ENCODE results near the gene ZNF480.
"Not testable (repeated sequence)": the region's sequence is repeated elsewhere in the genome, so short reads cannot be mapped to it uniquely, and the experiment has no call there.

ZNF480 gene

DNA sequence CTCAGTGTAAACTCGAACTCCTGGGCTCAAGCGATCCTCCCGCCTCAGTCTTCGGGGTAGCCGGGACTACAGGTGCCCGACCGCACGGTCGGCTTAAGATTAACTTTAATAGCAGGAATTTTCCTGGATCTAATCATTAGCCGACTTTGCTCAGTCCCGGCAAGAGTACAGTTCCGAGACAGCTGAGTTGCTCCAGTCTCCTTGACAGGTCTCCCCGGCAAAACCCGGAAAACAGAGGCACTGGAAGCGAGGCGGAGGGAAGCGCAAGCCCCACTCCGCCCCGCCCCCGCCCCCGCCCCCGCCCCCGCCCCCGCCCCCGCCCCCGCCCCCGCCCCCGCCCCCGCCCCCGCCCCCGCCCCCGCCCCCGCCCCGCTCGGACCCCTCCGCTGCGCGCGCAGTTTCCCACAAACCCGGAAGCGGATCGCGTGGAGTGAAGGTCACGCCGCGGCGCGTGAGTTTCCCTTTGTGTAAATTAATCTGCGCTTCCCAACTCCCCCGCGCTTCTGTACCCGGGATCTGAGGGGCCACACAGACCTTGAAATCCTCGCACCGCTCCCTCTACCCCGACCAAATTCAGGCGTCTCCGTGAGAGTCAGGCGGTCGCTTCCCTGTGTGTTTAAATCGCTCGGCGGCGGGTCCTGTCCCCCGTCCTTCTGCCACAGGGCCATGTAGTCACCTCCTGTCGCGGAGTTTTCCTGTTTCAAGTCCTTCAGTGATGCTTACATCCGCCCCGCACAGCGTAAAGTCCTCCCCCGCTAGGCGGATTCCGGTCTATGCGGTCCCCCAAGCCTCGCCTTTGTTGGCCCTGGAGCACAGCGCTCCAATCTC lies at the start of gene ZNF480:
Gene ZNF480 (plus strand): TSS at position 397 of the 828 bp plus-strand sequence. CDS start 3,244 bp downstream, outside the sequence.
- DNase-seq (ENCODE audit: low read depth in 4 of 4, low spot score in 1 of 4), result peak; percentile 42 to 71 (median 46)

DNA sequence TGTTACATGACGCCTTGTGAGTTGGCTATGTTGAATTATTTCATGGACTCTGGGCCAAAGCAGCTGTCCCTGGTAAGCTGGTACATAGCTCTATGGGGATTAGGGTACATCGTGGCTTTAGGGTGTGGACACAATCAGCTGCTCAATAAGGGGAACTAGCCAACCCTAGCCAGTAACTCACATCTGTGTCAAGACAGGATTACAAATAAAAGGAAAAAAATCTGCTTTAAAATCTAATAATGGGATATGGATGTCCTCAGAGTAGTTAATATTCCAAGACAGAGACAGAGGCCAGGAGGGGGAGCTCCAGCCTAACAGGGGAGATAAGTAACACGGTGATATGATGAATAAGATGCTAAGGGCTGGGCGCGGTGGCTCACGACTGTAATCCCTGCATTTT lies 48.7 kb upstream of the ZNF480 start:
- DNase-seq (ENCODE audit: low read depth in 4 of 4, low spot score in 1 of 4), result peak; percentile 24 to 41 (median 37)

DNA sequence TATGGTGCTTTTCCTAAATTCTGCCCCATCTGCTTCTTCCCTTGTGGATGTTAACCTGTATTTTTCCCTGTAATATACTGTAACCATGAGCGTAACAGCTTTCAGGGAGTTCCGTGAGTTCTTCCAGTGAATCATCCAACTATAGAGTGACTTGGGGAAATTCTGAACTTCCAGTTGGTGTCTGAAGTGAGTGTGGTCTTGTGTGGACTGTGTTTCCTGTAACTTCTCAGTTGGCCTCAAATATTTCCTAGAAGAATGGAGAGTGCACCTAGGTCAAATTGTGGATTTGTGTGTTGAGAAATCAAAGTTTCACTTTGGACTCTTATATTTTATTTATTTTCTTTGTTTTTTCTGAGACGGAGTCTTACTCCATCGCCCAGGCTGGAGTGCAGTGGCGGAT lies 38.5 kb upstream of the ZNF480 start:
- no peak for DNase-seq (ENCODE audit: low read depth in 4 of 4, low spot score in 1 of 4)

DNA sequence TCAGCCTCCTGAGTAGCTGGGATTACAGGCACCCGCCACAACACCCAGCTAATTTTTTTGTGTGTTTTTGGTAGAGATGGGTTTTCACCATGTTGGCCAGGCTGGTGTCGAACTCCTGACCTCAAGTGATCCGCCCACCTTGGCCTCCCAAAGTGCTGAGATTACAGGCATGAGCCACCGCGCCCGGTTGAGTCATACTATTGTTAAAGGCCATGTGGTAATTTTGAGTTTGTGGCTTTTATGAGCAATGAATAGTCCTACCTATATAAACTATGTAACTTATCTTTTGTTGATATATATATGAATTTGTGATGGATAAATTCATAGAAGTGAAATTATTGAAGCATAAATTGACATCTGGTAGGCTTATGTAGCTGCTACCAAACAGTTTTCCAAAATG lies 31.4 kb upstream of the ZNF480 start:
- DNase-seq (ENCODE audit: low read depth in 4 of 4, low spot score in 1 of 4), result not testable (repeated sequence)

DNA sequence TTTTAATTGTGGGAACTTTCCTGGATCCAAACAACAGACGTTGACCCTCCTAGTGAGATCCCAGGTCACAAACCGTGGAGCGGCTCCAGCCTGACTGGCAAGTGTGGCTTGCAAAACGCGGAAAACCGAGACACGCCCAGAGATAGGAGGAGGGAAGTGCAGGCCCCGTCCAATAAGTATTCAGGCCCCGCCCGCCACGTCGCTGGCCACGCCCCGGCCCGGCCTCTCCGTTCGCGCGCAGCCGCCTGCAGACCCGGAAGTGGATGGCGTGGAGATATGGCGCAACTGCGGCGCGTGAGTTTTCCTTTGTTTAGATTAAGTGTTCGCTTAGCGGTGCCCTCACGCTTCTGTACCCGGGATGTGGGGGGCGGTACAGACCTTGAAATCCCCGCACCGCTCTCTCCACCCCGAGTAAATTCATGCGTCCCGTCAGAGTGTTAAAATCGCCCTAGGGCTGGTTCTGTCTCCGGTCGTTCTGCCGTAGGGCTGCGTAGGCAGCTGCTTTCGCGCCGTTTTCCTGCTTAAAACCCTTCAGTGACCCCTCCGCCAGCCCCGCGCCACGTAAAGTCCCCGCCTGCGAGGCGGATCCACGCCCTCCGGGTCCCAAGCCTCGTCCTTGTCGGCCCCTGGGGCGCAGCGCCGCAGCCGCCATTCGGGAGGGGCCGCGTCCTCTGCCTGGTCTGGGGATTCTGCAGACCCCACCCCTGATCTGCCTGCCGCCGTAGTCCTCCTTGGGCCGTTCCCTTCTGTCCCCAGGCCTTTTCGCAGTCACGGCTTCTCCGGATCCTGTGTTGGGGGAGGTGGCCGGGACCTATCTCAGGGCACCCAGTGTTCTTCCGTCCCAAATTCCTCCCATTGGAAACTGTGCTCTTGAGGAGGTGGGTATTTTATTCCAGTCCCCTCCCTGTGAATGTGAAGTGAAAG lies 27.4 kb upstream of the ZNF480 start, which contains the start of gene ZNF766:
Gene ZNF766 (plus strand): TSS at position 250 of the 924 bp plus-strand sequence. CDS start 27 bp downstream, at position 277.
- peak; percentile 95 to 98 (median 96) for DNase-seq (ENCODE audit: low read depth in 4 of 4, low spot score in 1 of 4)

DNA sequence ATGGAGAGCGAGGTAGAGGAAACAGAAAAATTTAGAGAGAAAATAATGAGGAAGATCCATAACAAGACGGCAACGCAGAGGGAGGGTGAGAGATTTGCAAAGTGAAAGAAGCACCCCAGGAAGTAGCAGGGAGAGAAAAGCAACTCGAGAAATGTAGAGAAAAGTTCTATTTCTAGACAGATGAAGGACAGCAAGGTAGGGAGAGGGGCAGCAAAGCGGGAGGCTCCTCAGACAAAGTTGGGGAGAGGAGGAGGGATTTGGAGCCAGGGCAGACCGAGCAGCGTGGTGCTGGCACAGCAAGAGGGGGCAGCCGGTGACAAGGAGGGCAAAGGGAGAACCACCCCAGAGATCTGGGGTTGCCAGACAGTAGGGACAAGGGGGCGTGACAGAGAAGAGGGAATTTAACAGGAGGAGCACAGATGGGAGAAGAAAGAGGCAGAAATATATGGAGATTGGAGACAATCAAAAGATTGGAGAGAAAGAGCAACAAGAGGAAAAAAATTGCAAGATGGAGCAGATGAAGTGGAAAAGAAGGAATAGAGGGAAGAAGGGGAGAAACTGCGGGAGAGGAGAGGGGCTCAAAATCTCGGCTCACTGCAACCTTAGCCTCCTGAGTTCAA lies 26.6 kb upstream of the ZNF480 start:
- no peak for DNase-seq (ENCODE audit: low read depth in 4 of 4, low spot score in 1 of 4)

DNA sequence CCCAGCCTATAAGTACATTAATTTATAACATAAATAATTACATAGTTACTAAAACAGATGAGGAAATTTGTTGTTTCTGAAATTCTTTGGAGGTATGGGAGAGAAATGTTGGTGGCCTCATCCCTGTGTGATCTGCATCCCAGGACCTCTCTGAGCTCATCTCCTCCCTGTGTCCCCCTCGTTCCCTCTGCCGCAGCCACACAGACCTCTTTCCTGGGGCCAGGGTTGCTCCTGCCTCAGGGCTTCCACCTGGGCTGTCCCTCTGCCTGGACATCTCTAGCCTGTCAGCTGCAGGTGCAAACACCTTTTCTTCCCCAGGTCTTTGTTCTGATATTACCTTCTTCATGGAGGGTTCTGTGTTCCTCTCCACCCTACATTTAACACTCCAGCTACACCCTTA lies 23.7 kb upstream of the ZNF480 start:
- no peak for DNase-seq (ENCODE audit: low read depth in 4 of 4, low spot score in 1 of 4)

DNA sequence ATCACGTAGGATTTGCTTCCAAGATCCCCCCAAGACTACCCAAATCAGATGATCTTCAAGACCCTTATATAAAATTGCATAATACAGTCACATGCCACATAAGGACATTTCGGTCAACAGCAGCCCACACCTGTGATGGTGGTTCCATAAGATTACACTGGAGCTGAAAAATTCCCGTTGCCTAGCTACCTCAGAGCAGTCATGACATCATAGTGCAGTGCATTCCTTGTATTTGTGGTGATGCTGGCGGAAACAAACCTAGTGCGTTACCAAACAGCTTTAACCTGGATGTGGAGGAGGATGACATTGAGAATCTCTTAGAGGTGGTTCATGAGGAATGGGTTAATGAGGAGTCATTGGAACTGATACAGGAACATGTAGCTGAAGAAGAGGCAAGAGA lies 22.8 kb upstream of the ZNF480 start:
- no peak for DNase-seq (ENCODE audit: low read depth in 4 of 4, low spot score in 1 of 4)

DNA sequence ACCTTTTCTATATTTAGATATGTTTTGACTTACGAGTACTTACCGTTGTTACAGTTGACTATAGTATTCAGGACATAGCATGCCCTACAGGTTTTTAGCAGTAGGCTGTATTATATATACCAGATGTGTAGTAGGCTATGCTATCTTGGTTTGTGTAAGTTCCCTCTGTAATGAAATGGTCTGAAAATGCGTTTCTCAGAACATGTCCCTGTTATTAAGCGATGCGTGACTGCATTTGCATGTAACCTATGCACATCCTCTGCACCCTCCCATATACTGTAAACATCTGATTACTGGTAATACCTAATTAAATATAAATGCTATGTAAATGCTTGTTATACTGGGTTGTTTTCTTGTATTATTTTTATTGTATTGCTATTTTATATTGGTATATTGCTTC lies 21.0 kb upstream of the ZNF480 start:
- no peak for DNase-seq (ENCODE audit: low read depth in 4 of 4, low spot score in 1 of 4)

DNA sequence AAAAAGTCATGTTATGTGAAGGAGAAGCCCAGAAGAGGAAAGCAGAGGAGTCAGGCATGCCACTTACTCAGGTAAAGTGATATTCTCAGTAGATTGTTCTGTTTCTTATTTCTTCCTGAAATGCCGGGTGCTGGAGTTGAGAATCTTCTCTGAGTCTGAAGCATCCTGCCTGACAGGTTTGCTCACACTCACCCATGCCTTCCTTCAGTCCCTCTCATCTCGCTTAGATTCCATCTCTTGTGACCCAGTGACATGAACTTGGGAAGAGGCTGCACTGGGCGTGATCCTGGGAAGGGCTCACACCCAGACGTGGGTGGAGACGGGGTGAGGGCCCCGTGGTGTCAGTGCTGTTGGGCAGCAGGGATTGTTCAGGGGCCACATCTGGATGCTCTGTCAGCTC lies 19.5 kb upstream of the ZNF480 start:
- DNase-seq (ENCODE audit: low read depth in 4 of 4, low spot score in 1 of 4), result no peak

DNA sequence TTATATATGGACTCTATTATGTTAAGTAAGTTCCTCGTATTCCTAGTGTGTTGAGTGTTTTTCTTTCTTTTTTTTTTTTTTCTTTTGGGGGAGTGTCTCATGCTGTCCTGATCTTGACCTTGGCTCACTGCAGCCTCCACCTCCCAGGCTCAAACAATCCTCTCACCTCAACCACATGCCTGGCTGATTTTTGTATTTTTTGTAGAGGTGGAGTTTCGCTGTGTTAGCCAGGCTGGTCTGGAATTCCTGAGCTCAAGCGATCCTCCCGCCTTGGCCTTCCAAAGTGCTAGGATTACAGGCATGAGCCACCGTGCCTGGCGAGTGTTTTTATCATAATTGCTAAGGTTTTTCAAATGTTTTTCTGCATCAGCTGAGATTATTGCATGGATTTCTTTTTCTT lies 10.7 kb upstream of the ZNF480 start:
- no peak for DNase-seq (ENCODE audit: low read depth in 4 of 4, low spot score in 1 of 4)

DNA sequence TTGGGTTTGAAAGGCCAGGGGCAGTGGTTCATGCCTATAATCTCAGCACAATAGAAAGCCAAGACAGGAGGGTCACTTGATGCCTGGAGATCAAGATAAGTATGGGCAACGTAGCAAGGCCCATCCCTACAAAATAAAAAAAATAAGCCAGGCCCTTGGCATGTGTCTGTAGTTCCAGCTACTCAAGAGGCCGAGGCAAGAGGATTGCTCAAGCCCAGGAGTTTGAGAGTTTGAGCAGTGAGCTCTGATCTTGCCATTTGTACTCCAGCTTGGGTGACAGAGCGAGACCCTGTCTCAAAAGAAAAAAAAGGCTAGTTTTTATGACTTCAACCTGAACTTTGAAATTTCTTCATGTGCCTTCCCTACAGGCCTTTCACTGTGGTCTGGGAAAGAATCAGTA lies 5.2 kb upstream of the ZNF480 start:
- no peak for DNase-seq (ENCODE audit: low read depth in 4 of 4, low spot score in 1 of 4)

DNA sequence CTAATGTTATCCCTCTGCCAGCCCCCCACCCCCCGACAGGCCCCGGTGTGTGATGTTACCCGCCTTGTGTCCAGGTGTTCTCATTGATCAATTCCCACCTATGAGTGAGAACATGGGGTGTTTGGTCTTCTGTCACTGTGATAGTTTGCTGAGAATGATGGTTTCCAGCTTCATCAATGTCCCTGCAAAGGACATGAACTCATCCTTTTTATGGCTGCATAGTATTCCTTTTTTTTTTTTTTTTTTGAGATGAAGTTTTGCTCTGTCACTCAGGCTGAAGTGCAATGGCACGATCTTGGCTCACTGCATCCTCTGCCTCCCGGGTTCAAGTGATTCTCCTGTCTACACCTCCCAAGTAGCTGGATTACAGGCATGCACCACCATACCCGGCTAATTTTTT lies 4.0 kb upstream of the ZNF480 start:
- DNase-seq (ENCODE audit: low read depth in 4 of 4, low spot score in 1 of 4), result not testable (repeated sequence)

DNA sequence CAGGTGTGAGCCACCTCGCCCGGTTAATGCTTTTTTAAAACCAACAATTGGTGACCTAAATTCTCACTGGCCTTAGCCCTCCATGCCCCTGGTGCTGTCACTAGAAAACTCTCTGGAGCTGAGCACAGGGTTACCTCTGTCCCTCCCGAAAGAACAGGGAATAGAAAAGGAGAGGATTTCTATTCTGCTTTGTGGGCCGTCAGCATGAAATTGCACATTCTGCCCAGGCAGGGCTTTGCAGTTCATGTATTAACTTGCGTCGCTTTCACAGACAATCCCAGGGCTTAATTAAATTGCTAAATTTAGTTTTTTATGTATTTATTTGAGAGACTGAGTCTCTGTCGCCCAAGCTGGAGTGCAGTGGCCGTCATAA lies 583 bp upstream of the ZNF480 start:
- no peak for DNase-seq (ENCODE audit: low read depth in 4 of 4, low spot score in 1 of 4)

DNA sequence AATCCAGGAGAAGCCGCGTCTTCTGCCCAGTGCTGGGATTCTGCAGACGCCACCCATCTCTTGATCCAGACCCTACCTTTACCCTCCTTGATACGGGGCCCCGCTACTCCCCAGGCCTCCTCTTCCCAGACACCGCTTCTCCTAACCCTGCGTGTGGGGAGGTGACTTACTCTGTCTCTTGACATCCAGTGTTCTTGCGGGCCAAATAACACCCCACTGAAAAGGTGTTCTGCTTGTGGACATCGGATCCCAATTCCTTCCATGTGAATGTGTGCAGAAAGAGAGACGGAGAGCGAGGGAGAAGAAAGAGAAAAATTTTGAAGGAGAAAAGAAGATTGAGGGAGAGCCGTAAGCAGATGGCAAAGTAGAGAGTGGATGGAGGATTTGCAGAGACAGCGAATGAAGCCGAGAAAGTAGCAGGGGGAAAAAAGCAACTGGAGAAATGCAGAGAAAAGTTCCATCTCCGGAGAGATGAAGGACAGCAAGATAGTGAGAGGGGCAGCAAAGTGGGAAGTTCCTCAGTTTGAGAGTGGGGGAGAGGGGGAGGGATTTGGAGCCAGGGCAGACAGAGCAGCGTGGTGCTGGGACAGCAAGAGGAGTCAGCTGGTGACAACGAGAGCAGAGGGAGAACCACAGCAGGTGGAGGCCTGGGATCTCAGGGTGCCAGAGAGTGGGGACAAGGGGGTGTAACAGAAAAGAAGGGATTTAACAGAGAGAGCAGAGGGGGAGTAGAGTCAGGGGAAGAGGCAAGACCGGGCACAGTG lies 814 bp downstream of the ZNF480 start:
- DNase-seq (ENCODE audit: low read depth in 4 of 4, low spot score in 1 of 4), result no peak

DNA sequence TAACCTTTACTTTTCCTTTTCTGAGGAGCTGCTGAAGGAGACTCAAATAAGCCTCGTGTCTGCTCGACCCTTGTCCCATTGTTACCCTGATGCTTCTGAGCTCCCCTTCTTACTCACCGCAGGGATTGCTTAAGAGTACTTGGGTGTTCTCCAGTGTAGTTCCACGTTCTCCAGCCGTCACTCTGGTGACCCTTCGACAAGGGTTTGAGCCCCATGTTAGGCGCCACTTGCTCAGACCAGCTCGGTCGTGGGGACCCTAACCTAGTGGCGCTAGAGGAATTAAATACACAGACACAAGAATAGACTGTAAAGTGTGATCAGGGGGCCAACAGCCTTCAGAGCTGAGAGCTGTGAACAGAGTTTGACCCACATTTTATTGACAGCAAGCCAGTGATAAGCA lies 10.3 kb downstream of the ZNF480 start:
- no peak for DNase-seq (ENCODE audit: low read depth in 4 of 4, low spot score in 1 of 4)

DNA sequence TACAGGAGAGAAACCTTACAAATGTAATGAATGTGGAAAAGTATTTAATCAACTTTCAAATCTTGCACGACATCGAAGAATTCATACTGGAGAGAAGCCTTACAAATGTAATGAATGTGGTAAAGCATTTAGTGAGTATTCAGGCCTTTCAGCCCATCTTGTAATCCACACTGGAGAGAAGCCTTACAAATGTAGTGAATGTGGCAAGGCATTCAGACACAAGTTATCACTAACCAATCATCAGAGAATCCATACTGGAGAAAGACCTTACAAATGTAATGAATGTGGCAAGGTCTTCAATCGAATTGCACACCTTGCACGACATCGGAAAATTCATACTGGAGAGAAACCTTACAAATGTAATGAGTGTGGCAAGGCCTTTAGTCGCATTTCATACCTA lies 25.5 kb downstream of the ZNF480 start:
- DNase-seq (ENCODE audit: low read depth in 4 of 4, low spot score in 1 of 4), result no peak

DNA sequence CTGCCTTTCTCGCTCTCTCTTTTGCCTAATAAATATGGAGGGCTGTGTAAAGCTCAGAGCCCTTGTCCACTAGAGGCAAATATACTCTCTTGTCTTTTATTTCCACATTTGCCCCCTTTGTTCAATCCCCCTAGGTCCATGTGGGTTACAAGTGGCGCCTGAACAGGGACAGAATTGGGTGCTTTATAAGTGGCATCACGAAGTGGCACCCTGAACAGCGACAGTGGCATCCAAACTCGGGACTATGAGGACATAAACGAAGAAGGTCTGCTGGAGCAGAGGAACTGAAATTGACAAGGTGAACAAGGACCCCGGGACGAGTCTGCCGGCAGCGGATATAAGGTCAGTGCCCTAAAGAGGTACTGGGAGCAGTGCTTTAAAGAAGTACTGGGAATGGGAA lies 34.8 kb downstream of the ZNF480 start:
- no peak for DNase-seq (ENCODE audit: low read depth in 4 of 4, low spot score in 1 of 4)

DNA sequence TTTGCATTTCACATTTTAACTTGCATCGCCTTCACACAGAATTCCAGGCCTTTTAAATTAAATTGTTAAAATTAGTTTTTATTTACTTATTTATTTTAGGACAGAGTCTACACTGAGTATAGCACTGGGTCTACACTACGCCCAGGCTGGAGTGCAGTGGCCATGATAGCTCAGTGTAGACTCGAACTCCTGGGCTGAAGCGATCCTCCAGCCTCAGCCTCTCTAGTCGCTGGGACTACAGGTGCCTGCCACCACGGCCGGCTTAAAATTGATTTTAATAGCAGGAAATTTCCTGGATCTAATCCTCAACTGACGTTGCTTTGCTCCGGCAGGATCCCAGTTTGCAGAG lies 38.8 kb downstream of the ZNF480 start:
- no peak for DNase-seq (ENCODE audit: low read depth in 4 of 4, low spot score in 1 of 4)

DNA sequence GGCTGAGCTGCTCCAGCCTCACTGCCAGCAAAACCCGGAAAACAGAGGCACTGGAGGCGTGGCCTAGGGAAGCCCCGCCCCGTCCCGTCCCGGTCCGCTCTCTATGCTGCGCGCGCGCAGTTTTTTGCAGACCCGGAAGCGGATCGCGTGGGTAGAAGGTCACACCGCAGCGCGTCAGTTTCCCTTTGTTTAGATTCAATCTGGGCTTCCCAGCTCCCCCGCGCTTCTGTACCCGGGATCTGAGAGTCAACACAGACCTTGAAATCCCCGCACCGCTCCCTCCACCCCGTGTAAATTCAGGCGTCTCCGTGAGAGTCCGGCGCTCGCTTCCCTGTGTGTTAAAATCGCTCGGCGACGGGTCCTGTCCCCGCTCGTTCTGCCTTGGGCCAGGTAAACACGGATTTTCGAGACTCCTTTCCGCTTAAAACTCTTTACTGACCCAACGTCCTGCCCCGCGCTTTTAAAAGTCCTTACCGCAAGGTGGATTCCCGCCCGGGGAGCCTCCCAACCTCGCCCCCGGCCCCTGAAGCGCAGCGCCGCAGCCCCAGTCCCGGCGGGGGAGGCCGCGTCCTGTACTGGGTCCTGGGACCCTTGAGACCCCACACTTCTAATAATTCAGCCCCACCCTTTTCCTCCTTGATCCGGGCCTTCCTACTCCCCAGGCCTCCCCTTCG lies 39.3 kb downstream of the ZNF480 start, which contains the start of gene ZNF610:
Gene ZNF610 (plus strand): TSS at position 127 of the 674 bp plus-strand sequence. CDS start 12,930 bp downstream, outside the sequence.
- DNase-seq (ENCODE audit: low read depth in 4 of 4, low spot score in 1 of 4), result peak; percentile 72 to 83 (median 80)
